ENCODE measurements around the gene ZNF428.
"Not testable (repeated sequence)": the region's sequence is repeated elsewhere in the genome, so short reads cannot be mapped to it uniquely, and the experiment has no call there.

Gene ZNF428

GRCh38 chr19:43616306-43616705, 3.1 kb downstream of the ZNF428 start:
- DNase-seq: no peak

GRCh38 chr19:43612374-43612773, 7.1 kb downstream of the ZNF428 start:
- no peak for DNase-seq

GRCh38 chr19:43611788-43612187, 7.6 kb downstream of the ZNF428 start, which contains the start of gene SRRM5:
Gene SRRM5 (plus strand): TSS chr19:43612088. CDS start chr19:43612122, 34 bp downstream.
- no peak for DNase-seq

- DNase-seq: no peak
These were observed 8.9 kb downstream of the ZNF428 start for GRCh38 chr19:43610493-43610892.

GRCh38 chr19:43609872-43610271, 9.6 kb downstream of the ZNF428 start:
- DNase-seq: no peak

DNA sequence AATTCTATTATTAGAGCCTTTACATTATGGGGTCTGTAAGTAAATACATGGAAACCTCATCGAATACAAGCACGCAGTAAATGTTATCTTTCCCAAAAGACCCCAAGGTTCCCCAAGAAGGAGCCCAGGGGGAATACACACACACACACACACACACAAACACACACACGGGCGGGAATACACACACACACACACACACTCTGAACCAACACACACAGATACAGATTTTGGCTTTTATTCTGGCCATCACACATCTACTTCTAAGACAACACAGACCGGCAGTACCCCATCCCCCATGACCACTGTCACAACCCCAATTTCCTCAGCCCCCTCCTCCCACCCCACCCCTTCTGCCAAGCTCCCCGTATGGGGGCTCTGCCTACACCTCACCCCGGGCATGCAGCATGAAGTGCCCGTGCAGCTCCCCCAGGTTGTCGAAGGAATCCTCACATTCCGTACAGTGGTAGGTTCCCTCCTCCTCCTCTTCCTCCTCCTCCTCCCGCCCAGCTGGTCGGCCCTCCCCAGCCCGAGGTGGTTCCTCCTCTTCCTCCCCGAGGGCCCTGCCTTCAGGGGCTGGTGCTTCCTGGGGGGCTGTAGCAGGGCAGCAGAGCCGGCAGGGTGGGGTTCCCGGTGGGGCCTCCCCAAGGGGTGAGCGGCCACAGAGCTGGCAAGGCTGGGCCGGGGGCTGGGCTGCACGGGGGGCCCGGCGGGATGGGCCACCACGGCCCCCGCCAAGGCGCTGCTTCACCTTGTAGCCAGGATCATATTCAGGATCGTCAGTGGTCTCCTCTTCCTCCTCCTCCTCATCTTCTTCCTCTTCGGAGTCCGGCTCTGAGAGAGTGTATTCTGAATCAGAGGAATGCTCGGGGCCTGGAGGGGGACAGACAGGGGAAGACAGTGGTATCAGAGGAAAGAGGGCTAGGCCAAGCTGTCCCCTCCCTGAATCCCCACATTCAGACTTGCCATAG, 11.9 kb downstream of the ZNF428 start:
- DNase-seq: no peak

DNA sequence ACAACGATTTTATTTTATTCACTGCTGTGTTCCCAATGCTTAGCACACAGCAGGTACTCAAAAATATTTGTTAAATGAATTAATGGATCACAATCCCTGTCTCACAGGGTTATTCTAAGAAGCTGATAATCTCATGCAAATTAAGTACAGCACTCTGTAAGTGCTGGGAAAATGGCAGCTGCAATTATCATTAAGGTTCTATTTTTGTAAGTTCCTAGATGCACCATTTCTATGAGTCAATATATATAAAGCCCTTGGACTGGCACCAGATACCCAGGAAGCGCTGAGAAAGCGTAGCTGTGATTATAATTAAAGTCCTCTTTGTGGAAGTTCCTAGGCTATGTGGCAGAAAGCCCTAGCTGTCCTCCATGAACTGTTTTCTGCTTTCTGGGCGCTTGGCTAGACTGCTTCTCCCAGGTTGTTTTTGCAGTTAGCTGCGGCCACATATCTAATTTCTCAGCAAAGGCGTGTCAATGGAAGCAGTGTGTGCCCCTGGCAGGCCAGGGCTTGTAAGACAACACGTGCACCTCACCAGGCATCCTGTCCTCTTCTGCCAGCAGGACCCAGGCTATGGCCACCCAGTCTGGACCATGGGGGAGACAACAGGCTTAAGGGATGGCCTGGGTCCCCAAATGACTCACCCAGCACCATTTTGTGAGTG, 12.7 kb downstream of the ZNF428 start:
- DNase-seq: no peak

- no peak for DNase-seq
These were observed 13.4 kb downstream of the ZNF428 start for GRCh38 chr19:43605875-43606568.

GRCh38 chr19:43600326-43600725, 19.1 kb downstream of the ZNF428 start:
- not testable (repeated sequence) for DNase-seq

DNA sequence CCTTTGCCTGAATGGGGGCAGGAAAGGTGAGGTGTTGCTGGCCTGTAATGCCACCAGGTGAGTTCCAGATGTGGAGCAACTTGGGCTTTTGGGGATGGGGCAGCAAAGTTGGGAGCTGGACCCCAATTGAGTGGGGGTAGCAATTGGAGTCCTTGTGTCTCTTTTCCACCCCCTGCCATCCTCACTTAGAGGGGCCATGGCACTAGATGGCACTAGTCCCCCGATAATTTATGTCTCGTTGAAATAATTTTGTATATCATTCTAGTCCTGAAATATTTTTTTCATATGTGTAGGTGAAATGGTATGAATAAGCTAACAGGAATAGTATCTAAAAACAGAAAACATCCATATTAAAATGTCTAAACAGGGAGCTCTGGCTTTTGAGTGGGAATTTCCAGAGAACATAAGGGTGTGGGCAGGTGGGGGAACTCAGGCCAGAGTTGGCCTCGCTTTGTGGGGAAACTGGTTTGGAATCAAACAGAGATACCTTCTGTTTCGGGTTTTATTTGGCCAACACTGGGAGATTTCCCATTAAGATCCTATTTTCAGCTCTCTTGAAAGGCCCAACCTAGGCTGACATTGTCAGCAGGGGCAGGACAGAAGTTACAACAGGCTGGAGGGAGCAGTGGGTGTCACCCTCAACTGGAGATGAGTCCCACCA, 19.7 kb downstream of the ZNF428 start:
- no peak for DNase-seq

GRCh38 chr19:43598445-43599240, 20.8 kb downstream of the ZNF428 start:
- DNase-seq: no peak

GRCh38 chr19:43597876-43598275, 21.6 kb downstream of the ZNF428 start:
- DNase-seq: no peak

- no peak for DNase-seq
These were observed 22.5 kb downstream of the ZNF428 start for GRCh38 chr19:43596842-43597461.

DNA sequence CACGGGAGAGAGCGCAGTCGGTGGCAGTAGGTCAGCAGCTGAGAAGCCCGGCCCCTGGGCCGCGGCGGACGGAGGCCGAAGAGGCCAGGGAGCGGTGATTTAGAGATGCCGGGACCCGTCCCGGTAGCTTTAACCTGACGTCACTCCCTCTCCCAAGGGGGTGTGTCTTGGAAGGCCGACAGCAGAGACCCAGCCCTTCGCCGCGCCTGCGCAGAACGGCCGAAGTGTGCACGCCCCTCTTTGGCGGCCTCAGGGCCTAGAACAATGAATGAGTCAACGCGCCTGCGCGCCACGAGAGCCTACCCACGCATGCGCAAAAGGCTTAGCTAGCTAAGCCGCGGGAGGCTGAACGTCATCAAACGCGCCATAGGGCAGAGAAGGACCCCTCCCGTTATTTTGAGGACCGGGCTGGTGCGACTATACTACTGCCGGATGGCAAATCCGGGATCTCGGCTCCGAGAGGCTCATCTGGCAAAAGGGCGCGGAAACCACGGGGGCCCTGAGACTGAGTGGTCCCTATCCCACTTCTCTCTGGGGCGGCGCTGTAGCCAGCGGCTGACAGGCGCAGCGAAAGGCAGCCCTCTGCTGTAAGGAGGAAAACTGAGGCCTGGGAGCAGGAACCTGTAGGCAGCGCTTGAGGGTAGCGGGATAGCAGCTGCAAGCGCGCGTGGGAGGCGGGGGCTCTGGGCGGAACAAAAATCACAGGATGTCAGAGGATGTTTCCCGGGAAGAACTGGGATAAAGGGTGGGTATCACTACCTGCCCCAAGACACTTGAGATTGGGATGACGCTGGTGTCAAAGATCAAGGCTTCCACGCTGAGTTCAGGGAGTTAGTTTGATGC, 23.2 kb downstream of the ZNF428 start, which contains the start of the genes IRGQ and ZNF576:
IRGQ (minus strand) TSS at position 136 of the 843 bp plus-strand sequence. CDS start 796 bp downstream, outside the sequence.
ZNF576 (plus strand) TSS at position 597 of the 843 bp plus-strand sequence. CDS start 514 bp downstream, outside the sequence.
- peak; percentile 98 for DNase-seq

DNA sequence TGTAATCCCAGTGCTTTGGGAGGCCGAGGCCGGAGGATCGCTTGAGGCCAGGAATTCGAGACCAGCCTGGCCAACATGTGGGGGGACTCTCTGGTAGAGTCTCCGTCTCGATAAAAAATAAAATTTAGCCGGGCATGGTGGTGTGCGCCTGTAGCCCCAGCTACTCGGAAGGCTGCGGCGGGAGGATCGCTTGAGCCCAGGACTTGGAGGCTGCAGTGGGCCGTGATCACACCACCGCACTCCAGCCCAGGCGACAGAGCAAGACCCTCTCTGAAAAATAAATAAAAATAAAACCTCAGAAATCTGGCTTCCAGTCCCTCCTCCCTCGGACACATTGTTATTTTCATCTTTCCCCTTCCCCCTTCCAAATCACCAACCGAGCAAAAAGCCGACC, 23.8 kb downstream of the ZNF428 start:
- DNase-seq: no peak

GRCh38 chr19:43594710-43595604, 24.5 kb downstream of the ZNF428 start:
- DNase-seq: no peak

GRCh38 chr19:43594081-43594697, 25.2 kb downstream of the ZNF428 start:
- no peak for DNase-seq

DNA sequence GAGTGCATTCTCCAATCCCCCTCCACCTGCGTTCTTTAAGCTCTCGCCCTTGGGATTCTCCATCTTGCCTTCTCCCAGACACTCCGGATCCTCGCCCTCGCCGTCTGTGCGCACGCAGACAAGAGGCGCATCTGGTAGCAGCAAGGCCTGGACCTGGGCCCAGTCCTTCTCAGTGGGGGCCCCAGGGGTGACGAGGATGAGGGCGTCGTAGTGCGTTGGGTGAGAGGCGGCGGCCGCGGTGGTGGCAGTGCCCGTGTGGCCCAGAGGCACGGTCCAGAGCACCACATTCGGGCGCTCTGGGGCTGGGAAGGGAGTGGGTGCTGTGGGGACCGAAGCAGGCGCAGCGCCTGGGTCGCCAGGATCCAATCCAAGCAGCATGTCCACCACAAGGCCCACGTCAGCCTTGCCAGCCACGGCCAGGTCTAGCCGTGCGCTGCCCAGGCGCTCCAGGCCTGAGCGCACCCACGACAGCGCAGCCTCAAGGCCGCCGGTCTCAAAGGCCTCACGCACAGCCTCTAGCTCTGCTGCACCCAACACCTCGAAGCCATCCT, 26.6 kb downstream of the ZNF428 start:
- no peak for DNase-seq

Data from GOT3 (cell line).